Measurements from ENCODE around the gene CREB3L4. TPM values are rescaled to one million over a fixed set of nuclear protein-coding genes. Genes with fewer than 3 reads are reported as not detected.

The CREB3L4 gene
- total RNA-seq, 1 donor from 2014 or later: 11.1 TPM

DNA sequence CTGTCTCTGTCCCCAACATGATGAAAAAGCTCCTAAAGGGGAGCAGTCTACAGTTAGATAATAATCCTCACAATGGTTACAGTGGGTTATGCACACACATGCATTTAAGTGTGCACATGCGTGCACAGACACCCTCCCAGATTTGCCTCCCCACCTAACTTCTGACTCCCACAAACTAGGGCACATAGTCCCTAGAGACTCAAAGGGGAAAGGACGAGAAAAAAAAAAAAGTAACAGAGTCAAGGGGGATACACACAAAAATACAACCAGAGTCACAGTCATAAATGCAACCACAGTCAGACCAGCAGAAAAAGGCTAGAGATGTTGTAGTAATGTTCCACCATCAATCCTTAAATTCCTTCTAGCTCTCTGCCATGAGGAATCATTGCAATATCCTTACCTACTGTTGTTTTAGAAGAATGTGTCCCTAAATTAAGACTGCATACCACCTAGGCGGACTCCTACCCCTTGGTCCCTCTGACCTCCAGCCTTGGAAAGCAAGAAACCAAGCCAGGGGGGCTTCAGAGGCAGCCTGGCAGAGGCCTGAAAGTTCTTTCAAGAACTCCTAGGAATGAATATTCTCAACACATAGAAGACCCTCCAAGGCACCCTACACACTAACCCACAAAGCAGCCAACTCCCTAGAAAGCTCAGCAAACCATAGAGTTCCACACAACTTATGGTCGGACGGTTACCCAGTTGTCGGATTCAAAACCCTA is 10.5 kb upstream of the CREB3L4 start:
- TF ChIP-seq, protein P1, sequence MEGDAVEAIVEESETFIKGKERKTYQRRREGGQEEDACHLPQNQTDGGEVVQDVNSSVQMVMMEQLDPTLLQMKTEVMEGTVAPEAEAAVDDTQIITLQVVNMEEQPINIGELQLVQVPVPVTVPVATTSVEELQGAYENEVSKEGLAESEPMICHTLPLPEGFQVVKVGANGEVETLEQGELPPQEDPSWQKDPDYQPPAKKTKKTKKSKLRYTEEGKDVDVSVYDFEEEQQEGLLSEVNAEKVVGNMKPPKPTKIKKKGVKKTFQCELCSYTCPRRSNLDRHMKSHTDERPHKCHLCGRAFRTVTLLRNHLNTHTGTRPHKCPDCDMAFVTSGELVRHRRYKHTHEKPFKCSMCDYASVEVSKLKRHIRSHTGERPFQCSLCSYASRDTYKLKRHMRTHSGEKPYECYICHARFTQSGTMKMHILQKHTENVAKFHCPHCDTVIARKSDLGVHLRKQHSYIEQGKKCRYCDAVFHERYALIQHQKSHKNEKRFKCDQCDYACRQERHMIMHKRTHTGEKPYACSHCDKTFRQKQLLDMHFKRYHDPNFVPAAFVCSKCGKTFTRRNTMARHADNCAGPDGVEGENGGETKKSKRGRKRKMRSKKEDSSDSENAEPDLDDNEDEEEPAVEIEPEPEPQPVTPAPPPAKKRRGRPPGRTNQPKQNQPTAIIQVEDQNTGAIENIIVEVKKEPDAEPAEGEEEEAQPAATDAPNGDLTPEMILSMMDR (IDR thresholded peaks at IDR 0.05): no peak
- H3K4me3 Mint-ChIP-seq (ENCODE audit: unreplicated experiment): peak overlapping the region; percentile 96
- H3K9me3 Mint-ChIP-seq (ENCODE audit: unreplicated experiment): no peaks in the 10 kb centered on the region
- H3K27ac Mint-ChIP-seq (ENCODE audit: unreplicated experiment): peak overlapping the region; percentile 96
- peaks cover 18% of the 10 kb centered on the region for H3K36me3 Mint-ChIP-seq (ENCODE audit: unreplicated experiment)
- no peaks in the 10 kb centered on the region for H3K27me3 Mint-ChIP-seq (ENCODE audit: unreplicated experiment)
- H3K4me1 Mint-ChIP-seq (ENCODE audit: unreplicated experiment): peaks cover 41% of the 10 kb centered on the region
- no peak for DNase-seq (ENCODE audit: extremely low spot score, unreplicated experiment)

DNA sequence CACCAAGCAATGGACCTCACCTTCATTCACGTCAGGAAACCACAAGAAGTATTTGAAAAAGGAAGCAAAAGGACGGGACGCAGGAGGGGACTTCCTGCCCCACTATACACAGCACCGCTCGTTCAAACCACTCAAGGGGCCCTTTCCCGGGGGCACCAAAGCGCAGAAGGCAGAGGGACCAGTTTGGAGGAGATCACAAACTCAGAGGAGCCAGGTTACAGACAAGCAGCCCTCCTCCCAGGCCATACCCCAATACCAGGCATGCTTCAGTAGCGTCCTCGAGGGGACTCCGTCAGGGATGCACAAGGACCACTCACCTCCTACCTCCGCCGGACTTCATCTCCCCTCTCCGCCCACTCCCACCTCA is 10.0 kb upstream of the CREB3L4 start:
- DNase-seq (ENCODE audit: extremely low spot score, unreplicated experiment): no peak
- Mint-ChIP-seq H3K9me3 (ENCODE audit: unreplicated experiment) (no peaks in the 10 kb centered on the region), H3K4me1 (ENCODE audit: unreplicated experiment) (peaks cover 47% of the 10 kb centered on the region), H3K36me3 (ENCODE audit: unreplicated experiment) (peaks cover 14% of the 10 kb centered on the region), H3K27me3 (ENCODE audit: unreplicated experiment) (no peaks in the 10 kb centered on the region), H3K27ac (ENCODE audit: unreplicated experiment) (peak overlapping the region; percentile 96), H3K4me3 (ENCODE audit: unreplicated experiment) (peak overlapping the region; percentile 96)
- TF ChIP-seq, protein P1 (IDR thresholded peaks at IDR 0.05): peak; percentile 15

DNA sequence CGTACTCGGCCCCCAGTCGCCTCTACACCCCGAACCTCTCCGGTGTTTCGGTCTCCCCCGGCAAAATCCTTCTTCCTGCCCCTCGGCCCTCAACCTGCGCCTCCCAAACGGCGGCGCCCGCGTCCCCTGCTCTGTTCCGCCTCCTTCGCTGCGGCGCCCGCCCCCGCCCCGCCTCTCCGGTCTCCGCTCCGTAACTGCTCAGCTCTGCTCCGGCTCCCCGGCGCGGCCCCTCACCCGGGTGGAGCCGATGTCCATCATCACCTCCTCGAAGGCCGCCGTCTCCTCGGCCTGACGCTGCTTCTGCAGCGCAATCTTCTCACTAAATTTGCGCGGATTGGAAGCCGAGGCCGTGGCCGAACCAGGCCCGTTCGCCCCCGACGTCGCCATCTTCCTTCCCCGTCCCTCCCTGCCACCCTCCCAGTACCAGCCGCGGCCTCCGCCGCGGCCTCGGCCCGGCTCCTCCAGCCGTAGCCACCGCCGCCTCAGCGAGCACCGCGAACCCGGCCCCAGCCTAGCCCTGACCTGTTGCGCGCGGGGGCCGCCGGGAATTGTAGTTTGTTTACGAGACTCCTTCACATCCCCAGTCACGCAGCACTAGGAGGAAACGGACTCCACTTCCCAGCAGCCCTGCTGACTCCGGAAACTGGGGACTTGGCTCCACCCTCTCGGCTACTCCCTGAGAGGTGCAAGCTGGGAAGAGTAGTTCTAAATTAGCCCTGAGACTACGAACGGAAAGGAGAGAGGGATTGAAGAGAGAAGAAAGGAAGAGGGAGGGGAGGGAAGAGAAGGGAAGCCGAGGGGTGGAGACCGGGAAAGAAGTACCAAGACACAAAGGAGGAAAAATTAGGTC is 9.4 kb upstream of the CREB3L4 start, which contains the start of gene CRTC2:
Gene CRTC2, minus strand, starts transcription at position 502 of the 850 bp plus-strand sequence. Its CDS starts 115 bp downstream, at position 387.
- TF ChIP-seq, protein P1 (IDR thresholded peaks at IDR 0.05): no peak
- H3K4me1 Mint-ChIP-seq (ENCODE audit: unreplicated experiment): peaks cover 48% of the 10 kb centered on the region
- peaks cover 14% of the 10 kb centered on the region for H3K36me3 Mint-ChIP-seq (ENCODE audit: unreplicated experiment)
- H3K4me3 Mint-ChIP-seq (ENCODE audit: unreplicated experiment): peak within 1 kb of the TSS; percentile 96
- no peaks in the 10 kb centered on the region for H3K27me3 Mint-ChIP-seq (ENCODE audit: unreplicated experiment)
- peak; percentile 99 for DNase-seq (ENCODE audit: extremely low spot score, unreplicated experiment)
- no peaks in the 10 kb centered on the region for H3K9me3 Mint-ChIP-seq (ENCODE audit: unreplicated experiment)
- peak within 1 kb of the TSS; percentile 96 for H3K27ac Mint-ChIP-seq (ENCODE audit: unreplicated experiment)

DNA sequence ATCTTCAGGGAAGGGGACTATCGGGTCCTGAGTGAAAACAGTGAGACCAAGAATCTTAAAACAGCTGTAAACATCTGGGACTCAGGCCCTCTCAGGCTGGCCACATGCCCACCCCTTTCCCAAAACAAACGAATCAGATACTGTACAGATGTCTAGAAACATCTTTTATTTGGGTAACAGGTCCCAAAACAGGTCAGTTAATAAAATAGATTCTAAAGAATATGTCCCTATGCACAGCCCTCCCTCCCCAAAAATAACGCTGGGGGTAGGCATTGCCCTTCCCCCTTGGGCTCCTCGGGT is 8.8 kb upstream of the CREB3L4 start:
- Mint-ChIP-seq H3K27me3 (ENCODE audit: unreplicated experiment) (no peaks in the 10 kb centered on the region), H3K27ac (ENCODE audit: unreplicated experiment) (peak overlapping the region; percentile 96), H3K9me3 (ENCODE audit: unreplicated experiment) (no peaks in the 10 kb centered on the region), H3K36me3 (ENCODE audit: unreplicated experiment) (peaks cover 14% of the 10 kb centered on the region), H3K4me1 (ENCODE audit: unreplicated experiment) (peaks cover 52% of the 10 kb centered on the region), H3K4me3 (ENCODE audit: unreplicated experiment) (peak overlapping the region; percentile 96)
- DNase-seq (ENCODE audit: extremely low spot score, unreplicated experiment): no peak
- TF ChIP-seq, protein P1 (IDR thresholded peaks at IDR 0.05): no peak

DNA sequence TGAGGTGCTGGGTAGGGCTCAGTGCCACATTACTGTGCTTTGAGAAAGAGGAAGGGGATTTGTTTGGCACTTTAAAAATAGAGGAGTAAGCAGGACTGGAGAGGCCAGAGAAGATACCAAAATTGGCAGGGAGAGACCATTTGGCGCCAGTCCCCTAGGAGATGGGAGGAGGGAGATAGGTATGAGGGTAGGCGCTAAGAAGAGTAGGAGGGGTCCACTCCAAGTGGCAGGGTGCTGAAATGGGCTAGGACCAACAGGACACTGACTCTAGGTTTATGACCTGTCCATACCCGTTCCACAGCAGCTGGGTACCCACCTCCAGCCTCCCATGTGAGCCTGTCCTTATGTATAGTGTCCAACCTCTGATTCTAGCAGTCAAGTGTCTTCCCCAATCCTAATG is 8.2 kb upstream of the CREB3L4 start:
- Mint-ChIP-seq H3K27ac (ENCODE audit: unreplicated experiment) (peak overlapping the region; percentile 96), H3K9me3 (ENCODE audit: unreplicated experiment) (no peaks in the 10 kb centered on the region)

More for the DNA sequence above, 8.2 kb upstream of the CREB3L4 start:
- Mint-ChIP-seq H3K4me3 (ENCODE audit: unreplicated experiment) (no peak overlapping the region), H3K4me1 (ENCODE audit: unreplicated experiment) (peaks cover 58% of the 10 kb centered on the region), H3K27me3 (ENCODE audit: unreplicated experiment) (no peaks in the 10 kb centered on the region), H3K36me3 (ENCODE audit: unreplicated experiment) (peaks cover 9% of the 10 kb centered on the region)
- TF ChIP-seq, protein P1 (IDR thresholded peaks at IDR 0.05): no peak
- no peak for DNase-seq (ENCODE audit: extremely low spot score, unreplicated experiment)
